AG04449 (cell line): Measurements from ENCODE around the gene TDP2.
"Not testable (repeated sequence)": the region's sequence is repeated elsewhere in the genome, so short reads cannot be mapped to it uniquely, and the experiment has no call there.

Experiments used
- CTCF ChIA-PET: fragments of 350-600 bp; formaldehyde crosslinking; extraction: SDS; loops from one replicate; lab custom pipeline; 2021; ENCODE audit warnings: antibody characterized with exemption; lab: Yijun Ruan, JAX
- POLR2A ChIA-PET: fragments of 400-600, 350-600 bp; formaldehyde crosslinking; extraction: SDS; loops from one replicate; lab custom pipeline; 2020; ENCODE audit warnings: antibody characterized with exemption, inconsistent platforms; lab: Yijun Ruan, JAX
- DNase-seq: peaks from one replicate; pipeline ENCODE4 v3.0.0-alpha.2; 2010; ENCODE audit warnings: low read depth, low spot score
- H3K4me3 ChIP-seq: 2 replicates; pipeline ENCODE4 v1.5.1; 2011; ENCODE audit warnings: low read depth, mild to moderate bottlenecking, control low read depth, low read length
- CTCF ChIP-seq: IDR thresholded peaks from one replicate; pipeline ENCODE4 v1.5.1; 2011; ENCODE audit warnings: mild to moderate bottlenecking, moderate library complexity, low read length, control low read depth, inconsistent platforms; ENCODE audit not compliant: insufficient read depth; ENCODE audit errors: missing control alignments

The TDP2 gene

GRCh38 chr6:24644377-24644776 is 22.3 kb downstream of the TDP2 start:
- H3K4me3 ChIP-seq = no peak overlapping the region
- ChIA-PET CTCF (no interaction called here), POLR2A (no interaction called here)
- no peak for DNase-seq
- no peak for TF ChIP-seq CTCF

- ChIA-PET POLR2A (no interaction called here), CTCF (no interaction called here)
- no peak for DNase-seq
- no peak overlapping the region for H3K4me3 ChIP-seq
- TF ChIP-seq CTCF = no peak
Measured at GRCh38 chr6:24643920-24644319, 22.8 kb downstream of the TDP2 start.

GRCh38 chr6:24642061-24642460 is 24.6 kb downstream of the TDP2 start:
- ChIA-PET POLR2A (no interaction called here), CTCF (no interaction called here)
- no peak for TF ChIP-seq CTCF
- DNase-seq = no peak
- H3K4me3 ChIP-seq = no peak overlapping the region

- DNase-seq, H3K4me3 ChIP-seq, POLR2A ChIA-PET, CTCF ChIA-PET: not testable (repeated sequence)
Measured at GRCh38 chr6:24640631-24641030, 26.1 kb downstream of the TDP2 start.

GRCh38 chr6:24640166-24640565 is 26.5 kb downstream of the TDP2 start:
- ChIA-PET CTCF (no interaction called here), POLR2A (no interaction called here)
- no peak overlapping the region for H3K4me3 ChIP-seq
- TF ChIP-seq CTCF = no peak
- DNase-seq = no peak

GRCh38 chr6:24636681-24637080 is 30.0 kb downstream of the TDP2 start:
- TF ChIP-seq CTCF = no peak
- H3K4me3 ChIP-seq = no peak overlapping the region
- POLR2A ChIA-PET = no interaction called here
- CTCF ChIA-PET = interaction anchor here (0.9 to 1.2 kb wide), 3 partner anchors 56 to 62 kb away, joined by 3 read pairs; no protein-coding TSS in a partner anchor
- no peak for DNase-seq

- ChIA-PET POLR2A (no interaction called here), CTCF (no interaction called here)
- no peak for DNase-seq
- no peak for TF ChIP-seq CTCF
- no peak overlapping the region for H3K4me3 ChIP-seq
Measured at GRCh38 chr6:24632573-24632972, 34.1 kb downstream of the TDP2 start.
